Left cardiac atrium (tissue), 4 donors: ENCODE data around the gene VGLL1. TPM values are rescaled to one million over a fixed set of nuclear protein-coding genes. Genes with fewer than 3 reads are reported as not detected.

ENCODE experiments used
- ATAC-seq, 2 donors: fragments of 200-7000 bp; cut with Tn5 transposase; one replicate each; pipeline ENCODE4 v1.9.1; 2020; ENCODE audit warnings: mild to moderate bottlenecking in 2 of 2, moderate library complexity in 2 of 2
- DNase-seq: peaks from one replicate; pipeline ENCODE4 v3.0.0-alpha.2; 2020
- intact Hi-C, 2 donors: fragments of 100-400 bp; cut with DNase I; formaldehyde crosslinking; loops; one replicate each; pipeline versions ENCODE4 v1.14.1 to v1.15.1; 2022 to 2023
- long read RNA-seq: library from polyadenylated mRNA; unstranded; transcript quantifications from one replicate; pipeline ENCODE4 v2.0.0, GENCODE V29; 2021
- total RNA-seq, 2 donors: library from RNA; stranded (reverse); fragmentation: NEBNext Ultra II Directional; extraction: Animal tissue kit (Norgen Biotek cat#: 25700); gene quantifications; one replicate each; pipeline ENCODE4 v1.2.1, GENCODE V29; 2021
- donor health status: DM: no; HTN: yes; CAD: no.
- donor health status: DM: no; HTN: yes; CAD: no; lungs with severe emphysema.
- donor health status: DM: yes; HTN: yes; CAD: no.
- donor health status: Dilated cardiomyopathy.

Gene VGLL1
- not detected for total RNA-seq
- long read RNA-seq: 0 reads

GRCh38 chrX:136531951-136532350 lies at the start of gene VGLL1:
Gene VGLL1 (plus strand): TSS chrX:136532215. CDS start chrX:136536021, 3,806 bp downstream.
- intact Hi-C loops: no loop called here
- DNase-seq: no peak

GRCh38 chrX:136487647-136488046 lies 44.4 kb upstream of the VGLL1 start, which contains the start of gene BRS3:
Gene BRS3 (plus strand): TSS chrX:136487947. CDS start chrX:136488115, 168 bp downstream.
- no peak for ATAC-seq
- DNase-seq: no peak
- intact Hi-C loops: no loop called here

More at GRCh38 chrX:136531951-136532350, at the start of gene VGLL1:
- ATAC-seq: no peak

GRCh38 chrX:136488706-136489105 lies 43.3 kb upstream of the VGLL1 start:
- no peak for ATAC-seq
- intact Hi-C loops: no loop called here
- no peak for DNase-seq

GRCh38 chrX:136491832-136492231 lies 40.2 kb upstream of the VGLL1 start:
- DNase-seq: no peak
- no peak for ATAC-seq
- intact Hi-C loops: no loop called here

GRCh38 chrX:136493011-136493410 lies 39.0 kb upstream of the VGLL1 start:
- DNase-seq: no peak
- no peak for ATAC-seq
- intact Hi-C loops: no loop called here

GRCh38 chrX:136495043-136495442 lies 37.0 kb upstream of the VGLL1 start:
- no peak for ATAC-seq
- no peak for DNase-seq
- intact Hi-C loops: no loop called here

- no peak for ATAC-seq
Observed at GRCh38 chrX:136496186-136496763, 35.7 kb upstream of the VGLL1 start.

GRCh38 chrX:136496764-136497555 lies 35.1 kb upstream of the VGLL1 start:
- DNase-seq (peak; percentile 88), ATAC-seq (peak; percentile 93 to 96)
- intact Hi-C loops: no loop called here

More at GRCh38 chrX:136496186-136496763, 35.7 kb upstream of the VGLL1 start:
- DNase-seq: no peak
- intact Hi-C loops: no loop called here

GRCh38 chrX:136497556-136498052 lies 34.4 kb upstream of the VGLL1 start, which contains the start of gene HTATSF1:
Gene HTATSF1 (plus strand): TSS chrX:136497592. CDS start chrX:136497685, 93 bp downstream.
- peak; percentile 6 to 8 for ATAC-seq
- intact Hi-C loops: no loop called here
- peak; percentile 27 for DNase-seq

- ATAC-seq: no peak
- no peak for DNase-seq
- intact Hi-C loops: no loop called here
Observed at GRCh38 chrX:136519069-136519468, 12.9 kb upstream of the VGLL1 start.

- ATAC-seq: no peak
- intact Hi-C loops: no loop called here
- DNase-seq: no peak
Observed at GRCh38 chrX:136523770-136524169, 8.2 kb upstream of the VGLL1 start.

- peak; percentile 98 to 100 for ATAC-seq
- intact Hi-C loops: no loop called here
- peak; percentile 74 for DNase-seq
Observed at GRCh38 chrX:136525738-136526606, 6.0 kb upstream of the VGLL1 start.

GRCh38 chrX:136528645-136529315 lies 3.2 kb upstream of the VGLL1 start:
- ATAC-seq: no peak
- intact Hi-C loops: no loop called here
- DNase-seq: no peak

- intact Hi-C loops: no loop called here
- ATAC-seq (no peak), DNase-seq (no peak)
Observed at GRCh38 chrX:136529795-136530194, 2.2 kb upstream of the VGLL1 start.

GRCh38 chrX:136534131-136534530 lies 2.1 kb downstream of the VGLL1 start:
- no peak for ATAC-seq
- intact Hi-C loops: no loop called here
- no peak for DNase-seq

GRCh38 chrX:136538811-136539210 lies 6.8 kb downstream of the VGLL1 start:
- intact Hi-C loops: no loop called here
- no peak for ATAC-seq
- no peak for DNase-seq

GRCh38 chrX:136540226-136540625 lies 8.2 kb downstream of the VGLL1 start:
- ATAC-seq (no peak), DNase-seq (no peak)
- intact Hi-C loops: no loop called here

- no peak for ATAC-seq
Observed at GRCh38 chrX:136541294-136541693, 9.3 kb downstream of the VGLL1 start.

GRCh38 chrX:136542281-136542680 lies 10.3 kb downstream of the VGLL1 start:
- no peak for DNase-seq
- intact Hi-C loops: no loop called here
- no peak for ATAC-seq

More at GRCh38 chrX:136541294-136541693, 9.3 kb downstream of the VGLL1 start:
- DNase-seq: no peak
- intact Hi-C loops: no loop called here
